ENCODE results near the gene KLRC3.

GRCh38 chr12:10393291-10393690 is 27.1 kb downstream of the KLRC3 start:
- TF ChIP-seq CTCF (IDR thresholded peaks at IDR 0.05) = no peak
- no peak for TF ChIP-seq ZFX (IDR thresholded peaks at IDR 0.05; ENCODE audit: borderline replicate concordance)

Data from 22Rv1 (cell line).